Measurements from ENCODE around the gene GRID1. TPM values are rescaled to one million over a fixed set of nuclear protein-coding genes. Genes with fewer than 3 reads are reported as not detected.
"Not testable (repeated sequence)": the region's sequence is repeated elsewhere in the genome, so short reads cannot be mapped to it uniquely, and the experiment has no call there.

Gene GRID1
- total RNA-seq, 1 donor, result not detected

DNA sequence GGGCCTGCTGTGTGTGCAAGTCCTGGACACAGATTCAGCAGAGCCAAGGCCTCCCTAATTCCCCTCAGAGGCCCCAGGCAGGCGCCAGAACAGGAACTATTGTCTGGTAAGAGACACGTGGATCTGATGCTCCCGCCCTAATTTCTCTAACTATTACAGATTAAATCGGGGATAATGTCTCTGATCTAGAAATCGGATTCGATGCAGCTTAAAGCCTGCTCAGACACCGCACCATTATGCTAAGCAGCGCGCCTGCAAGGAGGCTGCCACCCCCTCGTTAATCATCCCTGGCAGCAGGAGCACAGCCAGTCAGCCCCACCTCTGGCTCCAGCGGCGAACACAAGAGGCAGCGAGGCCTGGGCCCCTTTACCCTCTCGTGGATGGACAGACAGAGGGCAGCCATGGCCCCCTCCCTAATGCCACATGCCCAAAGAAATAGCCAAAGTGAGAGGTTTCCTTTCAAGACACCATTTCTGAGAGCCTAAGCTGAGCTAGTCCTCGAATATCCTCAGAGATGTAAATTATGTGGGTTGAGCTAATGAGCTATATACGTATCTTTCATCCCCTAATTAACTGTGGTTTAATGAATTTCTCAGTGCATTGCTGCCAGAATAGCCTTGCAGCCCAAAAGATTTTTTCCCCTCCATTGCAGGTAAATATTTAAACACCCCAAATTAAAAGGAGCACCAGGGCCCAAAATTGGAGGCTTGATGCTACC, 122.1 kb downstream of the GRID1 start:
- TF ChIP-seq, protein P1, sequence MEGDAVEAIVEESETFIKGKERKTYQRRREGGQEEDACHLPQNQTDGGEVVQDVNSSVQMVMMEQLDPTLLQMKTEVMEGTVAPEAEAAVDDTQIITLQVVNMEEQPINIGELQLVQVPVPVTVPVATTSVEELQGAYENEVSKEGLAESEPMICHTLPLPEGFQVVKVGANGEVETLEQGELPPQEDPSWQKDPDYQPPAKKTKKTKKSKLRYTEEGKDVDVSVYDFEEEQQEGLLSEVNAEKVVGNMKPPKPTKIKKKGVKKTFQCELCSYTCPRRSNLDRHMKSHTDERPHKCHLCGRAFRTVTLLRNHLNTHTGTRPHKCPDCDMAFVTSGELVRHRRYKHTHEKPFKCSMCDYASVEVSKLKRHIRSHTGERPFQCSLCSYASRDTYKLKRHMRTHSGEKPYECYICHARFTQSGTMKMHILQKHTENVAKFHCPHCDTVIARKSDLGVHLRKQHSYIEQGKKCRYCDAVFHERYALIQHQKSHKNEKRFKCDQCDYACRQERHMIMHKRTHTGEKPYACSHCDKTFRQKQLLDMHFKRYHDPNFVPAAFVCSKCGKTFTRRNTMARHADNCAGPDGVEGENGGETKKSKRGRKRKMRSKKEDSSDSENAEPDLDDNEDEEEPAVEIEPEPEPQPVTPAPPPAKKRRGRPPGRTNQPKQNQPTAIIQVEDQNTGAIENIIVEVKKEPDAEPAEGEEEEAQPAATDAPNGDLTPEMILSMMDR (IDR thresholded peaks at IDR 0.05; ENCODE audit: insufficient read depth, low read length), result no peak
- DNase-seq (ENCODE audit: low read depth), result no peak

DNA sequence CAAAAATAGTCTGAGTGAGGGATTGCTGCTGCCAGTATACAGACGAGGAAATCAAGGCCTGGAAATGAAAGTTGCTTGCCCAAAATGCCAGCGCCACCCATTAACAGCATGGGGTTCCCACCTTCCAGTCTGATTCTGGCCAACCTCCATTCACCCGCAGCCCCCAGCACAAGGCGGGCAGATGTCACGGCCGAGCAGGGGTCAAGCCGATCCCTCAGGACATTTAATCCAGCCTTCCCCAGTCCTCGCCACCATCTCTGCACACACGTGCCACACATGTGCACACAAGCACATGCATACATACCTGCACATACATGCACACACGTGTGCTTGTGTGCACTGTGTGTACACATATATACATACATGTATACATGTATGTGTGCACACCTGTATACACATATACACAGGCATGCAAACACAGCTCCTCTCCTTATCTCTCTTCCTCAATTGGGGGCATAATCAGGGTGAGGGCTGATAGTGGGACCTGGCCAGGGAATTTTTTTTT, 122.9 kb downstream of the GRID1 start:
- DNase-seq (ENCODE audit: low read depth), result no peak
- TF ChIP-seq, protein P1 (IDR thresholded peaks at IDR 0.05; ENCODE audit: insufficient read depth, low read length), result no peak
- H3K4me3 ChIP-seq (ENCODE audit: low read depth, low read length), result no peak overlapping the region

More for the DNA sequence above, 122.1 kb downstream of the GRID1 start:
- H3K4me3 ChIP-seq (ENCODE audit: low read depth, low read length), result no peak overlapping the region

DNA sequence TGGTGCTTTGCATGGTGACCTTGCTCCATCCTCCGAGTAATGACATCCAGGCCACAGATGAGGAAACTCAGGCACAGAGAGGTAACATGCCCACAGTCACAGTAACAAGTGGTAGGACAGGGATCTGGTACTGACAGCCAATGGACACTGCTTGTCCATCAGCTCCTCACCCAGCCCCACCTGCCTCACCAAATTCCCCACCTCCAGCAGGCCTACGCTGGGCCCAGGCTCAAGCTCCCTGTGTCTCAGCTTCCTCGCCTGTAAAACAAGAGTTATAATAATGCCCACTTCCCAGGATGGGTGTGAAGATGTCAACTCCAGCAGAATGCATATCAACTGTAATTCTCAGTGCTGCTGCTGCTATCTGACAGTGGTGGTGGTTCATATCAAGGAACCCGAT, 123.8 kb downstream of the GRID1 start:
- TF ChIP-seq, protein P1 (IDR thresholded peaks at IDR 0.05; ENCODE audit: insufficient read depth, low read length), result no peak
- no peak for DNase-seq (ENCODE audit: low read depth)
- H3K4me3 ChIP-seq (ENCODE audit: low read depth, low read length), result no peak overlapping the region

DNA sequence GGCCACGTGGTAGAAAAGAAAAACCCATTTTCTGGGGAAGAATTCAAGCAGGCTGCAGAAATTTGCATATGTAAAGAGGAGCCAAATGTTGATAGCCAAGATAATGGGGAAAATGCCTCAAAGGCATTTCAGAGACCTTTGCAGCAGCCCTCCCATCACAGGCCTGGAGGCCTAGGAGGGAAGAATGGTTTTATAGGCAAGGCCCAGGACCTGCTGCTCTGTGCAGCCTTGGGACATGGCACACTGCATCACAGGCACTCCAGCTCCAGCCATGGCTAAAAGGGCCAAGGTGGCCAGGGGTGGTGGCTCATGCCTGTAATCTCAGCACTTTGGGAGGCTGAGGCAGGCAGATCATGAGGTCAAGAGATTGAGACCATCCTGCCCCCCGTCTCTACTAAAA, 128.5 kb downstream of the GRID1 start:
- DNase-seq (ENCODE audit: low read depth); H3K4me3 ChIP-seq (ENCODE audit: low read depth, low read length): not testable (repeated sequence)

DNA sequence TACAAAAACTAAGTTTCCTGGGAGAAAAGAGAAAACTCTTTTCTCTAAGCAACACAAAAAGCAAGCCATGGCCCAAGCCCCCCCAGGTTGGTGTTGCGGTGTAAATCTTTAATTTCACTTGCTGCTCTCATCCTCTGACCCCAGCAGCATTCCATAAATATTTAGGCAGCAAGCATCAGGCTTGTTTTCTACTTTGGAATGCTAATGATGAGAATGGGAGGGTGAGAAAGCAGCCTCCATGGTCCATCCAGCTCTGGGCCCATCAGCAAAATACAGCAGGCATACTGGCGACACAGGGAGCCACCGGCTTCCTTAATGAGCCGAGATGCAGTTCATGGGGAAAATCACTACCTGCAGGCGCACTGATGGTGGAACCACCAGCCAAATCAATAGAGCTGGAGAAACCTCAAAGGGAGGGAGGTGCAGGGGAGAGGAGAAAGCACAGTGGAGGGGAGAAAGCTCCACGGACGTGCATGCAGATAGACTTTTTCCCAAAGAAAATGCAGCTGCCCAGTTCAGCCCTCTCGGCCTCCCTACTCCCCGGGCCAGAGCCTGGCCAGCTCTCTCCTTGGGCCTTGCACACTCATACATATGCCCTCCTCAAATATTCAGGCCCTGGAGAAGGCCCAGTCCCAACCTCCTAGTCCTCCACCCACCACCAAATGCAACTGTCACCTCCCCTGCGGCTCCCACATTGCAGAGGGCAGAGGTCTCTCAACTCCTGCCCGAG, 131.9 kb downstream of the GRID1 start:
- no peak for DNase-seq (ENCODE audit: low read depth)
- H3K4me3 ChIP-seq (ENCODE audit: low read depth, low read length), result no peak overlapping the region
- TF ChIP-seq, protein P1 (IDR thresholded peaks at IDR 0.05; ENCODE audit: insufficient read depth, low read length), result no peak

DNA sequence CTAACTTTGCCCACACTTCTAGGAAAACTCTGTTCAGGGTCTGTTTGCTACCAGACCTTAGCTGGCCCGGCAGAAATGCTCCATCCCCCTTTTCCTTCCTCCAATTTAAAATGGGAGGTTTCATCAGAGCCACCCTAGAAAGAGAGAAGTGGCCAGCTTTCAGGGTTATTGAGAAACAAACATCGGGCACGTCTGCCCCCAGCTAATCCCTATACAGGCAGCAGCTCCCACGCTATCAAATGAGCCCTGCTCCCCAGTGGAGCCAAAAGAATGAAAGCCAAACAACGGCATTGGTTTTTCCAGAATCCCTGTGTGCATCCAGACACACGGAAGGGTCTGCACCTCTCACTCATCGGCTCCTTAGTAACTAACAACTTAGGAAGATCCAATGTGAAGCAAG, 132.5 kb downstream of the GRID1 start:
- H3K4me3 ChIP-seq (ENCODE audit: low read depth, low read length), result no peak overlapping the region
- no peak for DNase-seq (ENCODE audit: low read depth)

DNA sequence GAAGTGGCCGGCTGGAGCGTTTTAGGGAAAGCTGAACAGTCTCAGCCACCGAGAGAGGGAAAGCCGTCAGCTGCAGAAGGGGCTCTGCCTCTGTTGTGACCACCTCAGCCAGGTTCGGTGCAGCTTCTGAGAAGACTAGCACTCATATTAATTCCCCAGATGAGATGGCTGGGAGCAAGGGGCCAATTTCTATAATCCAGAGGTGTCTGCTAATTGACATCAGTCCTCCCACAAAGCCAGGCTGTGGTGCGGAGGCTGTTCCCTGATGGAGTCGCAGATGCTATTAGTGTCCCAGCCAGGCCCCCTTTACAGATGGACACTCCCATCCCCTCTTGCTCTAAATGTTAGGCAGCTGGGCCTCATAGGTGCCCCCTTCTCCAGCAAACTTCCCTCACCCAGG, 133.5 kb downstream of the GRID1 start:
- no peak overlapping the region for H3K4me3 ChIP-seq (ENCODE audit: low read depth, low read length)
- TF ChIP-seq, protein P1 (IDR thresholded peaks at IDR 0.05; ENCODE audit: insufficient read depth, low read length), result no peak
- no peak for DNase-seq (ENCODE audit: low read depth)

More for the DNA sequence above, 132.5 kb downstream of the GRID1 start:
- TF ChIP-seq, protein P1 (IDR thresholded peaks at IDR 0.05; ENCODE audit: insufficient read depth, low read length), result no peak

Data from fibroblast of the aortic adventitia (primary cell).